Astrocyte of the hippocampus (primary cell): ENCODE results near the gene HS3ST3B1.
A peak's percentile ranks its signal among the peaks of the same experiment; 100 is the strongest.

ENCODE experiments used
- DNase-seq: peaks from one replicate; pipeline ENCODE4 v3.0.0; 2011; ENCODE audit warnings: low read depth, low spot score

HS3ST3B1 gene

DNA sequence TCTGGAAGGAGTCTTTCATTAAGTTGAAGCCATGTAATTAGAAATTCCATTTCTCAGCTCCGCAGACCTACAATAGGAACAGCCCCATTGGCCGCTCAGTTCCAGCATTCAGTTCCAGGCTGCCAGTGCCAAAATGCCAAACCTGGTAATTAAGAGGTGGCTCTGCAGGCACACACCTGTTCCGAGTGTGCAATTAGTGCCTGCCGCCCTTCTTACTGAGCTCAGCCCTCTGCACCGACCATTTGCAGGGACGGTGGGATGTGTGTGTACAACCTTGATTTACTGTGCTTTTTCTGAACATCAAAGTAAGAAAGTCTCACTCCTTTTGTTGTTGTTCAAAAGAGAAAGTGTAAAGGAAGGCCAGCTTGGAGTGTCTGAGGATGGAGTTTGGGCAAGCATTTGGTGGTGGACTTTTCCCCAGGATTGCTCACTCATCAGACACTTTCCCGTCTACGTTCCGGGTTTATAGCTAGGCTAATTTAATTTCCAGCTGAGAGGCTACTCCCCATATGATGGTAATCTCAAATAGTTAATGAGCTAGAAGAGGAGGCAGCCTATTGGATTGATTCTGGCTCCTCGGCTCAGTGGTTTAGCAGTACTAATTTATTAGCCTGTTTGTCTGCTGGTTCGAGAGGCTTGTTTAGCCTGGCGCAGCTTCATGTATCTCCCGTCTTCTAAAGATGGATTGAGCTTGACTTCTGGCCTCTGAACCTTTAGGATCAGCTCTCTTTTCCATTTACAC lies 20.0 kb downstream of the HS3ST3B1 start:
- DNase-seq: peak; percentile 29

DNA sequence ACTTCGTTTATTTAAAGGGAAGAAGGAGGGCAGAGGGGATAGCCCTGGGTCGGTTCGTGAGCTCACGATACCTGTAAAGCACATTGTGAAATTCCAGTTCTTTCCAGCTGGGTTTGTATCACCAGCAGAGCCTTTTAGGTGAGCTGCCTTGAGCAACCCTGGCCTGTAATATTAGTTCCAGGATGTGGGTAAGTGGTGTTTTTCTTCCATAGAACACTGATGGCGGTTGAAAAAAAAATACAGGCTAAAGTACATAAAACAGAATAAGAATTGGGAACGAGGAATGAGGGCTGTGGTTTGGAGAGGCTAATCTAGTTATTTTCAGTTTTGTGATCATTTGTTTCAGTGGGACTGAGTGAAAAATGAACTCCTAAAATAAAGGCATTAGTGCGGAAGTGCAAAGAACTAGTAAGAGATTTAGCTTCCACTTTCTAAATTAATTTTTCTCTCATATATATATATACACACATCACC lies 20.6 kb downstream of the HS3ST3B1 start:
- DNase-seq: peak; percentile 66

DNA sequence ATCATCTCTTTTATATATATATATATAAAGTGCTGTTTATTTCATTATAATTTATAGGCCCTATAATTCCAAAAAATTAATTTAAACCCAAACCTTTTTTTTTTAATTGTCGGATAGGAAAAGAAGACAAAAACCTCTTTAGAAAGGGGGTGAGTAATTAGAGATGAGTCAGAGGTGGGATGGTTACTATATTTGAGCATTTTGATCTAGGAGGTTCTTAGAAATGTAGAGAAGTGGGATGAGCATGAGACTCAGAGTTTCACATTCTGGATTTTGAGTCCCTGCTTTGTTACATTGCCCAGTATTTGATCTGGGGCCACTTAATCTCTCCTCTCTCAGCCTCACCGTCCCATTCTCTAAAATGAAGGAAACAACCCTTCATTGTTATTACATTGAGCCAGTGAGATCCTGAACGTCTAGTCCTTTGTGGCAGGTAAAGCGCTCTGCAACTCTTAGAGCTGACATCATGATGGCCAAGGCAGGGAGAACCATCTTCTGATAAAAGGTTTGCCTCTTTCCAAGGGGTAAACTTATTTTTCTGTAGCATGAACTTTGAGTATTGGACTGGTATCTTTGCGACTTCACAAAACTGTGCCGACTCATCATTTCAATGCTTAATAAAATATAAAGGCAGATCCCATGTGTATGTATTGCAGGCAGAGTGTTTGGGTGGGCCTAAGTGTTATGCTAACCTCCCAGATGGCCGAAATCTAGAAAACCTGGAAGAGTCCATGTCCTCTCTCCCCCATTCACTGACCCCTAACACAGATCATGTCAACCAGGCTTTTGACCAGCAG lies 21.3 kb downstream of the HS3ST3B1 start:
- no peak for DNase-seq

DNA sequence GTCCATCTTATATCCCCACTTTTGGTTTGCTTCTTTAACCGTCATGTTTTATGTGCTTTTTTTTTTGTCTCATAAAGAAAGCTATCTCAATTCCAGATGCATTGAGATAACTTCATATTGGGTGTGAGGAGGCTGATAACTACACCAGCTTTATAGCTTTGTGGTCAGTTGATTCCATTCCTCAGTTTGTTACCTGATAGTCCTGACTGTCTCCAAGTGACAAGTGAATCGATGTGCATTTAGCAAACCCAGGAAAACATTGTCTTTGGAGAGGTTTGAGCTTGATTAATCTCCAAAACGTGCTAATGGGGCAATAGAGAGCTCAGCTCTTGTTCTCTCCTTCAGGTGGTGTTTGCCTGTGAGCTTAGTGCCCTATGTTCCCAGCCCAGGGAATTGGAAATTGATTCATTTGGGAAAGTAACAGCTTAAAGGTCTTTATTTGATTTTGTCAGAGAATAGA lies 22.7 kb downstream of the HS3ST3B1 start:
- no peak for DNase-seq

DNA sequence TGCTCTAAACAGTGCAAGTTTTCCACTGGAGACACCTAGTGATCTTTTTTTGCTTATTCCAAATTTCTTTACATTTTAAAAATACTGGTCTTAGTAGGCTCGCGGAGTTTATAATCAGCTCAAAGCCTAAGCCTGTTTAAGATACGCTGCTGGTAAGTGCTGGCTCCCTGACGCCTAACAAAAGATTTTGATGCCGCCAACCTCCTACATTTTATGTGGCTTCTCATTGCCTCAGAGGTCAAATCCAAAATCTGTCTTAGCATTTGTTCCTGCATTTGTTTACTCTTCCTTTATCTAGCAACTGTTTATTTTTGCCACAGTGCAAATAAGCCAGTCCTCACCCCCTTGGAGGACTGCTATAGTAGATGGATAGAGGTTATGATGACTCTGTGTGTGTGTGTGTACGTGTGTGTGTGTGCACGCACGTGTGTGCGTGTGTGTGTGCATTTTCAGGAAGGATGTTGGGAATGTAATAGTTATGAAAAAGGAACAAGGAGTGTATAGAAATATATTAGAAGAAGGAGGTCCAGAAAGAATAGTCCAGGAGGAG lies 24.8 kb downstream of the HS3ST3B1 start:
- no peak for DNase-seq

DNA sequence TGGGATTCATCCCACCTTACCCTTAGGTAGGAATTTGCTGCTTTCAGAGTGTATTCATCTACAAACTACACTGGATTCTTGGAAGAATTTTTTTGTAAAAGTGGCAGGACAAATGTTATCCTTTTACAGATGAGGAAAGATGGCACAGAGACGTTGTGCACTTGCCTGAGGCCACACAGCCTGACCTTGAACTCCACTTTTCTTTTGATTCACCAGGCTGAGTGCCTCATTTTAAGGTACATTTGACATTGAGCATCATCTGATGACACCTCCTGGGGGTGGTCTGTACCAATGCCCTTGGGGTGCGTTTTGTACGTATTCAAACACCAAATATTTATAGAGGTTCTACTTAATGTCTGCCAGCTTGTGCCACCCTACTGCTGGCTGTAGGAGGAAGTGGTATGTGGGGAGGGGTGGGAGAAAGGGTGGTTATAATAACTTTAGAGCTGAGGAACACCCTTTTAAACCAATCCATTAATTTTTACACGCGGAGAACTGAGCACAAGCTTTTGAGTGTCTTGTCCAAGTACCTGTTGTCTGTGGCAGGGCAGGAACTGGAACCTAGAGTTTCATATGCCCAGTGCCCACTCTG lies 29.1 kb downstream of the HS3ST3B1 start:
- no peak for DNase-seq

DNA sequence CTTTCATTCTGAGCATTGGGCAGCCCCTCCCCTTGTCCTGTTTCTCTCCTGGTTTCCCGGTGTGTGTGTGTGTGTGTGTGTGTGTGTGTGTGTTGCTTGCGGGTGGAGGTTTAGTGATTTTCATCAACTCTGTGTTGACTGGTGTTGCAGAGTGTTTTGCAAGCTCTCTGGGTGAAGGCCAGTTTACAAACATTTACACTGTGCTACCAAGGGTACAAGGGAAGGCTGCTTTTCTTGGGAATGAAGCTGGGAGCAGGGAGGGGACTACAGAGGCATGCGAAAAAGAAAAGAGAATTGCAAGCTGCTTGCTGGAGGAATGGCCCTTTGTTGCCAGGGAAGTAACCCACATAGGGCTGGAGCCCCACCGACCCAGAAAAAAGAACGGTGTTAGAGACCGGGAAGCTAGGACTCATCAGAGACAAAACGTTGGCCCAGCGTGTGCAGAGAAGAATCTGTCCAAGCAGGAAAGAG lies 29.6 kb downstream of the HS3ST3B1 start:
- peak; percentile 48 for DNase-seq

DNA sequence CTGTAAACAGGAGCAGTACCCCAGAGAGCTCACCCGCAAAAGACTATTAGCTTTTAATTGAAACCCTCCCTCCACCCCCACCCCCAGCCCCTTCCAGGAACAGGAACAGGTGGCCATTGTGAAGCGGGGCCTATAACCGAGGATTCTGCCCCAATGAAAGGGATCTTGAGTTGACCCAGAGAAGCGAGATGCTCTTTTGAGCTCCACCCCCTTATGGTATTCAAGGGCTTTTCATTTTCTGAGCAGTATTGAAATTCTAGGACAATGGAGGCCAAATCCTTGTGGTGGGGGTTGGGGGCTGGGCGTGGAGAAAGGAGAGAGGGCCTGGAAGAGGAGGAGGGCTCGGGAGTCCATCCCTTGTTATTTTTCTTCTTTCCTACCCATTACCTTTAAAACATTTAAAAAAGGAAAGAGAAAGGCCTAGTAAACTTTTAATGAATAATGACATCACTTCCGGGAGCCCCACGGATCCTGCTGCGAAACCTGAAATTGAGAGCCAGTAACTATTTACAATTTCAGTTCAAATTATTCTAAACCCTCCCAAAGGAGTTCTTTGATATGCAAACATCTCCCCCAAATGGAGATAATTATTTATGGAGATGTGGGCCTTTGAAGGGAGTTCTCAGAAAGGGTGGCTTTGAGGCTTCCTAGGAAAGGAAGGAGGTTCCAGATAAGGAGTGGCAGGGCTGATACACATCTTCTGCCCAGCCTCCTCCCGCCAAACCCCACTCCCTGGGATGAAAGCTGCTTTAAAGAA lies 30.5 kb downstream of the HS3ST3B1 start:
- DNase-seq: no peak

DNA sequence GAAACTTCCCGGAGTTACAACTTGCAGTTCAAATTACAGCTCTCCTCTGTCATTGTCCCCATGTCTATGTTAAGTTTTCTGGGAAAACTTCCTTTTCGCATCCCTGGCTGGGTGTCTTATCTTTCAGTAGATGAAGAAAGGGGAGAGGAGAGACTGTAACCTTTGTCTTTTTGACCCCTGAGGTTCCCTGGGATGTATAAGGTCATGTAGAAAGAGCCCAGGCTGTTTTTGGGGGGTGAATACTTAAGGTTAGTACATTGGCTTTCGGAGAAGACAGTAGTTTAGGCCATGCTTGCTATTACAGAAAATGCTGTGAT lies 31.1 kb downstream of the HS3ST3B1 start:
- no peak for DNase-seq

DNA sequence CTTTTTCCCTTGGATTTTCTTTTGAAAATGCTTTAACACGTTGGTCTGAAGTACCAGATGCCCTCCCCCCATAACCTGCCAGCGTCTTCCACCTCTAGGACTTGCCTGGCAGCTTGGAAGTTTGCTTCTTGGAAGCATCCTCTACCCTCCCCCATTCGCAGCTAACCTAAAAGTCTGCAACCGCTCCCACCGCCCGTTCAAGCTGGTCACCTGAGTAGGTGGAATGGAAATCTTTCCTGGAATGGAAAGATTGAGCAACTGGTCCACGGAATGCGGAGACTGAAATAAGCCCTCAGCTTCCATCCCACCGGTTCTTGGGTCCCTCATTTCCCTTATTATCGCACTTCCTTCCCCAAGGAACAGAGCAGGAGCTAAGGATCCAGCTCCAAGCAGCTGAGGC lies 31.4 kb downstream of the HS3ST3B1 start:
- no peak for DNase-seq

DNA sequence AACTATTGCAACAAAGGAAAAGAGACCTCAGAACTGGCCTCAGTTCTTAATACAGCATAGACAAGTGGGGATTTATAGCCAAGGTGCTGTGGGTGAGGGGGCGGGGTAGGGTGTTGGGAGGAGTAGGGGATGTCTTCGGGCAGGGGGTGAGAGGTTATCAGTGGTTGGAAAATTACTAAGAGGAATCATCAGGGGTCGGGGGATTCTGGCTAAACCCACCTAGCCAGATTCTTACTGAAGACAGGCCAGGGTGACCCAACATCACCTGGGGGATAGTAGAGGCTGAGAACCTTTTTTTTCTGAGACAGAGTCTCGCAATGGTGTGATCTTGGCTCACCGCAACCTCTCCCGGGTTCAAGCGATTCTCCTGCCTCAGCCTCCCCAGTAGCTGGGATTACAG lies 32.6 kb downstream of the HS3ST3B1 start:
- DNase-seq: no peak

DNA sequence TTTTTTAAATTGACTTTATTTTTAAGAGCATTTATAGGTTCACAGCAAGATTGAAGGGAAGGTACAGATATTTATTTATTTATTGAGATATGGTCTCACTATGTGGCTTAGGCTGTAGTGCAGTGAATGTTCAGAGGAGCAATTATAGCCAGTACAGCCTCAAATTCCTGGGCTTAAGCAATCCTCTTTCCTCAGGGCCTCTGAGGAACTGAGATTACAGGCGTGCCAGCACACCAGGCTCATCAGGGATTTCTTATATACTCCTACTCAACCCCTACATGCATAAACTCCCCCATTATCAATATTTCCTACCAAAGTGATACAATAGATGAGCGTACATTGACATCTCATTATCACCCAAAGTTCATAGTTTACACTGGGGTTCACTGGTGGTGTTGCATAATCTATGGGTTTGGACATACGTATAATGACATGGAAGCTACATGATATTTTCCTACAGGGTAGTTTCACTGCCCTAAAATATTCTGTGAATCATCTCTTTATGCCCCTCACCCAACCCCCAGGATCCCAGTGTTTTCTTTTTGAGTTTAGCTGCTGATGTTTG lies 33.5 kb downstream of the HS3ST3B1 start:
- no peak for DNase-seq

DNA sequence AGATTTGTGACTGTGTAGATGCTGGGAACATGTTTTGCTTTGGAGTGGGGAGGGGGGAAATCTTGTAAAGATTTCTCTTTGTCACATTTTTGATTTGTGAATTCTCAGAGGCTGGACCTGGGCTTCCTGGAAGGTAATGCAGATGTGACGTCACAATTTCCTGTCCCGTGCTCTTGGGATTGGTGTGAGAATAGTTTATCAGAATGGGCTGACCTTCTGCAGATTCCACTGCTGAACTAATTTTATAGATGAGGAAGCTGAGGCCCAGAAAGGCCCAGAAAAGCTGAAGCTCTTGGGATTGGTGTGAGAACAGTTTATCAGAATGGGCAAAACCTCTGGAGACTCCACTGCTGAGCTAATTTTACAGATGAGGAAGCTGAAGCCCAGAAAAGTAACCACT lies 34.0 kb downstream of the HS3ST3B1 start:
- DNase-seq: no peak

DNA sequence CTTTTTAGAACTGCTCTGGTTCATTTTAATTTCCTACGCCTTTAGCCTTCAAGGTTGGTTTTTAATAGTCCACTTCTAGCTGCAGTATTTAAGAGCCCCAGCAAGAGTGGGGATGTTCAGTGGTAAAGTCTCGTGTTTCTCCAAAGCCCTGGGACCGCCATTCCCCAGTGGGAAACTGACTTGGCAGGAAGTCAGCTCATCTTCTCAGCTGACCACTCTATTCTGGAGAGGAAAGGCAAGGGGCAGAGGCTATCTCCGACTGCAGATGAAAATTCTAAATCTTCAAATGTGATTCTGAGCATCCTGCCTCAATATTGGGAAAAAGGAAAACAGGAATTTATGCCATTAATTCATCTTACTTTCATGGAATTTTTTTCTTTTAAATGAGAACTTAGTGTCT lies 35.5 kb downstream of the HS3ST3B1 start:
- DNase-seq: no peak

DNA sequence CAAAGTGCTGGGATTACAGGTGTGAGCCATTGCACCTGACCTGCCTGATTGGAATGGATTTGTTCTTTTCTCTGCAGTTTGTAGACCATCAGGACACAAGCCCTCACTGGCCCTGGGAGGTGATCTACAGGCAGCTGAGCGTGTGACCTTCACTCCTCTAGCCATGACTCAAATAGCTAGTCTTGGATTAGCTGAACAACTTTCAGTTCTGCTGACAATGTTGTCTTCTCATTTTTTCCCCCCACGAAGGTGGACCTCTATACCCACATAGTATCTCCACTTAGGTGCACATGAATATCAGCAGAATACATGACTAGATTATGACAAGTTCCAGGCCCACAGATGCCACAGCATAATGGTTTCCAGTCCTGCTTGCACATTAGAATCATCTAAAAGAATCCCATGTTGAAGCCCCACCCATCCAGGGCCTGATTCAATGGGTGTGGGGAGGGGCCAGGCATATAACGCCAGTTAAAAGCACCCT lies 36.8 kb downstream of the HS3ST3B1 start:
- no peak for DNase-seq

DNA sequence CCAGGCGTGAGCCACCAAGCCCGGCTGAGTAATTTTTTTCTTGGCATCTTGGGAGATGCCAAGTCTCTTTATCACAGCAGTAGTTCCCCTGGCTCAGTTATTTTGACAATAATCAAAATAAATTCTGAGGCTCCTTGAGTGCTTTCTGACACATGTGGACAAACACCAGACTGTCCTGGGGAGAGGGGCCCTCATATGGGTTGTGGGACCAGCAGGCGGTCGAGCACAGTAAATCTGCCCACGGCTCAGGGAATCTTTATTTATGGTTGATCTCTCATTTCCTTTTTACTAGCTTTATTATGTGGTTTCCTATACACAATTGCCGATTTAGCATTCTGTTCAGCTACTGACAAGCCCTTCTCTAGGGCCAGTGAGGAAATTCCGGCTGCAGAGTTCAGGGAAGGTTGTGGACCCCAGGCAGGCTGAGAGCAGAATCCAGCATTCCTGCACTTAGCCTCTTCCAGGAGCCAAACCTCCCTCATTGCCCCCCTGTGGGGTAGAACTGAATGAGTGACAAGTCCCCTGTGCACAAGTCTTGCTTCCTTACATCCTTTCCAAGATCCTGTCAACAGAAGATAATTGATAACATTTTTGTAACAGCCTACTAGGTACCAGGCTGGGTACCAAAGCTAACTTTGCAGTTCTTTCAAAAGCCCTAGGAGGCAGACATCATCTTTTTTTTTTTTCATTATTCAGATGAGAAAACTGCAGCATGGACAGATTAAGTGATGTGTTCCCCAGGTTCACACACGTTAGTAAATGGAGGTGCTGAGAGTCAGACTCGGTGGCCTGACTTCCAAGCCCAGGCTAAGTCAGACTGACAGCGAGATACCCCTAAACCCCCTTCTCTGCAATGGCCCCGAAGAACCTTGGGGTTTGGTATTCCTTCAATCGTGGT lies 40.2 kb downstream of the HS3ST3B1 start:
- DNase-seq: peak; percentile 48

DNA sequence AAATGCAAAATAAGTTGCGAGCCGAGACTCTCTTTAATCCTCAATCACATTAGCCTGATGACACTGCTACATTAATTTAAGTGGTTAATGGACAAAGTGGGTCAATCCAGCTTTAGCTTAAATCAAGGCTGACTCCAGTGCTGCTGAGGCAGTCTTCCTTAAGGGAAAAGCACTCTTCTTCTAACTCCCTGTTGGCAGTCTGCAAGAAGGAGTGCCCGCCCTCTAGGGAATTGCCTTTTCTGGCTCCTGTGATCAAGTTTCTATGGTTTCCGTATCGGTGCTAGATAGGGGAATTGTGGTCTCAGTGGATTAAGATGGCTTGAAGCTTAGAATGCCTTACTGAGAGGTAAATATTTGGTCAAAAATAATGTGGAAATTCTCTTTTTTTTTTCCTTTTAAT lies 41.0 kb downstream of the HS3ST3B1 start:
- no peak for DNase-seq

DNA sequence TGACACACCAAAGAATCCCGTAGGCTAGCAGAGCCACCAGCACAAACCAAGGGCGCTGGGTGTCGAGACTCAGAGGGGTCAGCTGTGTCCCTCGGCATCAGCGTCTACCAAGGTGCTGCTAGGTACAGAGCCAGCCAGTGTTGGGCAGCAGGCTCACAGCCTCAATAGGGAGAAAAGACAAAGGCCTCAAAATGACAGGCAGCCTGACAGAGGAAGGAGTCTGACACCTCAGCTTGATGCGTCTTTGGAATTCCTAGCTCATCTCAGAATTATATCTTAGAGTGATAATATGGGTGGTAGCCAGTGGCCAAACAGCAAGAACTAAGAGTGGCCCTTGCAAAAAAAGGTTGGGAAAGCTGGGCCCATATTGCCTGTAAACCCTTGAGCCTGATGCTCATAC lies 45.9 kb downstream of the HS3ST3B1 start:
- no peak for DNase-seq

DNA sequence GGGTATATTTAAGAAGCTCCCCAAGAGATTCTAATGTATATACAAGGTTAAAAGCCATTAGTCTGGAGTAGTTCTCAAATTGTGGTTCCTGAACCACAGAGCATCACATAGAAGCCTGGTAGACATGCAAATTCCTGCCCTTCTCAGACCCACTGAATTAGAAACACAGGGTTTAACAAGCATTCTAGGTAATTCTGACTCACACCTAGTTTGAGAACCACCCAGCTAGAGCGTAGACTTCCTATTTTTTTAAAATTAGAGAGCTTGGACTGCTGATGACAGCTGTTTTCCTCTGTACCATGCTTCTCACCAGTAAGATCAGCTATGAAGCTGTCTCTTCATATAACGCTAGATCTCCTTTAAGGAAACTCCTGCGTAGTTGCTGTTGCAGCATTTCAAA lies 50.6 kb downstream of the HS3ST3B1 start:
- no peak for DNase-seq

DNA sequence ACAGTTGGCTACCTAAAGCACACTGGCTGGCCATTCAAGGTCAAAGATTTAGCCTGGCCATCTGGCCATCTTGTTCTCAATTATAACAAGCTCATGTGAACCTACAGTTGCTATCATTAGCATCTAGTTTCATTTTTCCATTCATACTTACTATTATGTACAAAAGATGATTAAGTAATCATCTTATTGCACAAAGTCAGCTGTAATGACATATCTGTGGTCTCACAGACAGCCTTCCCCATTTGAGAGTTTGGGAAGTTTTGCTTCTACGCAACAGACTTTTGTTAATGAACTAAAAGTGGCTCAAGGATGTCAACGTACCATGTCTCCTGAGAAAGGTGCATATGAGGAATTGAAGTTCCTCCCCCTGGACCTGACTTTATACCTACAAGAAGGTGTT lies 51.3 kb downstream of the HS3ST3B1 start:
- no peak for DNase-seq
